ENCODE measurements around the gene FBXL5. TPM values are rescaled to one million over a fixed set of nuclear protein-coding genes. Genes with fewer than 3 reads are reported as not detected.

The FBXL5 gene
- total RNA-seq, 1 donor from 2014 or later = 32.1 TPM

GRCh38 chr4:15674046-15674445, 18.9 kb upstream of the FBXL5 start:
- Mint-ChIP-seq H3K36me3 (ENCODE audit: low read depth) (no peaks in the 10 kb centered on the region), H3K9me3 (no peaks in the 10 kb centered on the region), H3K4me1 (peaks cover 31% of the 10 kb centered on the region), H3K27me3 (no peaks in the 10 kb centered on the region), H3K27ac (peak overlapping the region; percentile 4), H3K4me3 (no peak overlapping the region)
- CTCF ChIA-PET = no interaction called here
- TF ChIP-seq, protein P1, sequence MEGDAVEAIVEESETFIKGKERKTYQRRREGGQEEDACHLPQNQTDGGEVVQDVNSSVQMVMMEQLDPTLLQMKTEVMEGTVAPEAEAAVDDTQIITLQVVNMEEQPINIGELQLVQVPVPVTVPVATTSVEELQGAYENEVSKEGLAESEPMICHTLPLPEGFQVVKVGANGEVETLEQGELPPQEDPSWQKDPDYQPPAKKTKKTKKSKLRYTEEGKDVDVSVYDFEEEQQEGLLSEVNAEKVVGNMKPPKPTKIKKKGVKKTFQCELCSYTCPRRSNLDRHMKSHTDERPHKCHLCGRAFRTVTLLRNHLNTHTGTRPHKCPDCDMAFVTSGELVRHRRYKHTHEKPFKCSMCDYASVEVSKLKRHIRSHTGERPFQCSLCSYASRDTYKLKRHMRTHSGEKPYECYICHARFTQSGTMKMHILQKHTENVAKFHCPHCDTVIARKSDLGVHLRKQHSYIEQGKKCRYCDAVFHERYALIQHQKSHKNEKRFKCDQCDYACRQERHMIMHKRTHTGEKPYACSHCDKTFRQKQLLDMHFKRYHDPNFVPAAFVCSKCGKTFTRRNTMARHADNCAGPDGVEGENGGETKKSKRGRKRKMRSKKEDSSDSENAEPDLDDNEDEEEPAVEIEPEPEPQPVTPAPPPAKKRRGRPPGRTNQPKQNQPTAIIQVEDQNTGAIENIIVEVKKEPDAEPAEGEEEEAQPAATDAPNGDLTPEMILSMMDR (IDR thresholded peaks at IDR 0.05) = no peak
- DNase-seq = no peak
- intact Hi-C loops (cut with micrococcal nuclease) = no loop called here
- POLR2A ChIA-PET = no interaction called here
- ATAC-seq (ENCODE audit: low read depth) = no peak

GRCh38 chr4:15673337-15673736, 18.2 kb upstream of the FBXL5 start:
- H3K4me3 Mint-ChIP-seq = no peak overlapping the region
- CTCF ChIA-PET = no interaction called here
- ATAC-seq (ENCODE audit: low read depth) (no peak), DNase-seq (no peak)
- H3K27me3 Mint-ChIP-seq = no peaks in the 10 kb centered on the region
- no peak overlapping the region for H3K27ac Mint-ChIP-seq
- no peaks in the 10 kb centered on the region for H3K36me3 Mint-ChIP-seq (ENCODE audit: low read depth)
- no peaks in the 10 kb centered on the region for H3K9me3 Mint-ChIP-seq
- TF ChIP-seq, protein P1 (IDR thresholded peaks at IDR 0.05) = no peak
- POLR2A ChIA-PET = no interaction called here
- peaks cover 31% of the 10 kb centered on the region for H3K4me1 Mint-ChIP-seq
- intact Hi-C loops (cut with micrococcal nuclease) = no loop called here

GRCh38 chr4:15672101-15672500, 16.9 kb upstream of the FBXL5 start:
- Mint-ChIP-seq H3K4me1 (peaks cover 31% of the 10 kb centered on the region), H3K9me3 (no peaks in the 10 kb centered on the region), H3K27ac (no peak overlapping the region), H3K36me3 (ENCODE audit: low read depth) (no peaks in the 10 kb centered on the region), H3K27me3 (no peaks in the 10 kb centered on the region), H3K4me3 (no peak overlapping the region)
- ChIA-PET POLR2A (no interaction called here), CTCF (no interaction called here)
- TF ChIP-seq, protein P1 (IDR thresholded peaks at IDR 0.05) = no peak
- DNase-seq (no peak), ATAC-seq (ENCODE audit: low read depth) (no peak)
- intact Hi-C loops (cut with micrococcal nuclease) = no loop called here

- H3K9me3 Mint-ChIP-seq = no peaks in the 10 kb centered on the region
- intact Hi-C loops (cut with micrococcal nuclease) = no loop called here
- H3K36me3 Mint-ChIP-seq (ENCODE audit: low read depth) = no peaks in the 10 kb centered on the region
- DNase-seq (no peak), ATAC-seq (ENCODE audit: low read depth) (no peak)
- ChIA-PET POLR2A (interaction anchor here (0.7 to 1.0 kb wide), 2 partner anchors 15 to 359 kb away, joined by 3 to 4 read pairs; partner anchors contain the start of gene FBXL5), CTCF (no interaction called here)
- TF ChIP-seq, protein P1 (IDR thresholded peaks at IDR 0.05) = no peak
- no peaks in the 10 kb centered on the region for H3K27me3 Mint-ChIP-seq
- no peak overlapping the region for H3K27ac Mint-ChIP-seq
- peak overlapping the region; percentile 5 for H3K4me3 Mint-ChIP-seq
- peaks cover 31% of the 10 kb centered on the region for H3K4me1 Mint-ChIP-seq
These were observed 15.4 kb upstream of the FBXL5 start for GRCh38 chr4:15670576-15670975.

- ATAC-seq (ENCODE audit: low read depth) (no peak), DNase-seq (no peak)
- no peaks in the 10 kb centered on the region for H3K27me3 Mint-ChIP-seq
- no peaks in the 10 kb centered on the region for H3K9me3 Mint-ChIP-seq
- ChIA-PET POLR2A (no interaction called here), CTCF (no interaction called here)
- intact Hi-C loops (cut with micrococcal nuclease) = loop anchor here (1.0 kb wide), 1 partner anchor 10 kb away; no protein-coding TSS in a partner anchor
- TF ChIP-seq, protein P1 (IDR thresholded peaks at IDR 0.05) = no peak
- H3K36me3 Mint-ChIP-seq (ENCODE audit: low read depth) = no peaks in the 10 kb centered on the region
- no peak overlapping the region for H3K4me3 Mint-ChIP-seq
- peaks cover 19% of the 10 kb centered on the region for H3K4me1 Mint-ChIP-seq
- H3K27ac Mint-ChIP-seq = no peak overlapping the region
These were observed 13.6 kb upstream of the FBXL5 start for GRCh38 chr4:15668566-15669435.

Data from activated B cell treated with CpG ODN at 0.5 μM for 24 hours (primary cell).